SKM-1 treated with dmso at 0.1 percent for 144 hours (cell line): ENCODE data around the gene TLCD3B.
"Not testable (repeated sequence)": the region's sequence is repeated elsewhere in the genome, so short reads cannot be mapped to it uniquely, and the experiment has no call there.

ENCODE experiments used
- DNase-seq: peaks from one replicate; lab custom pipeline; 2025; ENCODE audit not compliant: unreplicated experiment; lab: John Stamatoyannopoulos, UW

TLCD3B gene

DNA sequence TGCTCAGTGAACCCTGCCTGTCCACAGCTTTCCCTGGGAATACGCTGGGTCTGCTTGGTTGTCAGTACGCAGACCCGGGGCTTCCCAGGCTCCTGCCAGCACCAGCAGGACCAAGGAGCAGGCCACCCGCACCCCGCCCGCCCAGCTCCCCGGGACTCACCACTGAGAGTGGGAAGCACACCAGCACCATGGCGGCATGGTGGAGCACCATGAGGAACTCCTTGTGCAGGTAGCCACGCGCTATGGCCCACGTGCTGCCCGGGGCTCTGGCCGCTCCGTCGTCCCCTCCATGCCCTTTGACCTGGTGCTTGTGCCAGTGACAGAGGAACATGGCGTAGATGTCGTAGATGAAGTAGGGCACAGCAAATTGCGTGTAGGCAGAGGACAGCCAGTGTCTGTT lies 4.6 kb downstream of the TLCD3B start:
- no peak for DNase-seq

DNA sequence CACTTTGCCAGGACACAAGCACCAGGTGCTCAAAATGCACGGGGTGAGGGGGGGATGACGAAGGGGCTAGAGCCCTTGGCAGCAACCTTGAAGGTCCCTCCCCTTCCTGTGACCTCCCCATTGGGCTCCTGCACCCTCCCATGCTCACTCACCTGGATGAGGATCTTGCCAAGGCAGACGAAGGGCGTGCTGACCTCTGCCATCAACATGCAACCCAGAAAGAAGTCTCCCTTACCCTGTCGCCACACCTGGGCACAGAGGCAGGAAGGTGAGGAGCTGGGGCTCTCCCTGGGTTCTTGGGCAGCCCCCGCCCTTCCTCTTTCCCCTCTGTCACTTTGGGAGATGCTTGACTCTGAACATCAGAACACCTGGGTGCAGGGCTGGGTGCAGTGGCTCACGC lies 5.5 kb downstream of the TLCD3B start:
- no peak for DNase-seq

- DNase-seq = no peak
Observed at GRCh38 chr16:30025156-30025555, 5.9 kb downstream of the TLCD3B start.

DNA sequence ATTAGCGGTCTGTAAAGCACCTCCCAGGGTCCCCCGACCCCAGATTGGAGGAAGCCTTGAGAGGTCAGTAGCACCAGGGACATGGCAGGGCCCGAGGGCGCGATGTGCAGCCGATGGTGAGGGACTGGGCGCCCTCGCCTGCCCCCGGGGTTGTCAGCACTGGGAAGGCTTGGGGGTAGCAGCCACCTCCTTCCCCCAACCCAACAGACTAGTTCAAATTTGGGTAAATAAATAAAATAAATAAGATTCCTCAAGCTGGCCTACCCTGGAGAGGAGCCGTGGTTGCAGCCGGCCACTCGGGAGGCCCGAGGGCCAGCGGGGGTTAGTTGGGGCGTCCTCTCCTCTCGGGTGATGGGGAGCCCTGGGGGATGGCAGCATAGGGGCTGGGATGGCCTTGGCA lies 6.6 kb downstream of the TLCD3B start:
- no peak for DNase-seq

DNA sequence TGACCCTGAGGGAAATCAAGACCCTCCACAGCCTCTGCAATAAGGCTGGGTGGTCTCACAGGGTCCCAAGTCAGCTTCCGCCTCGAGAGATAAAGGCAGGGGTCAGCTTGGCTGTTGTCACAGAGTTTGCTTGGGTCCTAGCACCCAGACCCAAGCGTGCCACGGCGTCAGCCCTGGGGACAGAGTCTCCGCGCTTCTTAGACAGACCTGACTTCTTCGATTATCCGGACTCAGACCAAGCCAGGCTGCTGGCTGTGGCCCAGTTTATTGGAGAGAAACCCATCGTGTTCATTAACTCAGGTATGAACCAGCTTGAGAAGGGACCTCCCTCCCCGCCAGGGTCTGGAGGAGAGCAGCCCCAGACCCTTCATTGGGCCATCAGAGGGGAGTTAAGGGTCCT lies 7.5 kb downstream of the TLCD3B start:
- no peak for DNase-seq

- no peak for DNase-seq
Observed at GRCh38 chr16:30022887-30023286, 8.2 kb downstream of the TLCD3B start, which contains the start of gene C16orf92. Gene C16orf92 (plus strand): TSS chr16:30023198. CDS start chr16:30023341, 143 bp downstream.

DNA sequence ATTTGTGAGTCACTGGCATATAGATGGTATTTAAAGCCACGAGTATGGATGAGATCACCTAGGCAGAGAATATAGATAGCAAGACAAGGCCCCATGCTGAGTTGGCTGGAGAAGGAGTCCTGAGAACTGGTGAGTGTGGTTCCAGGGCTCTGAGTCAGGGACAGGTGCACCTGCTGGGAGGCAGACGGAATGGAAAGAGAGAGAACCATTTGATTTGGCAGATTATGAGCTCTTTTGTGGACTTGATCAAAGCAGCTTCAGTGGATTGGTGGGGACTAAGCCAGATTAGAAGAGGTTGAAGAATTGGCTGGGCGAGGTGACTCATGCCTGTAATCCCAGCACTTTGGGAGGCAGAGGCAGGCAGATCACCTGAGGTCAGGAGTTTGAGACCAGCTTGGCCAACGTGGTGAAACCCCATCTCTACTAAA lies 12.3 kb downstream of the TLCD3B start:
- no peak for DNase-seq

DNA sequence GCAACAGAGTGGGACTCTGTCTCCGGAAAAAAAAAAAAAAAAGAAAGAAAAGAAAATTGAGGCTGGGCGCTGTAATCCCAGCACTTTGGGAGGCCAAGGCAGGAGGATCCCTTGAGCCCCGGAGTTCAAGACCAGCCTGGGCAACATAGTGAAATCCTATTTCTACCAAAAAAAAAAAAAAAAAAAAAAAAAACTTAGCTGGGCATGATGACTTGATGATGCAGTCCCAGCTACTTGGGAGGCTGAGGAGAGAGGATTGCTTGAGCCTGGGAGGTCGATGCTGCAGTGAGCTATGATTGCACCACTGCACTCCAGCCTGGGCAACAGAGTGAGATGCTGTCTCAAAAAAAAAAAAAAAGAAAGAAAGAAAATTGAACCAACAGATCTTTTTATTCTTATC lies 13.1 kb downstream of the TLCD3B start:
- not testable (repeated sequence) for DNase-seq

DNA sequence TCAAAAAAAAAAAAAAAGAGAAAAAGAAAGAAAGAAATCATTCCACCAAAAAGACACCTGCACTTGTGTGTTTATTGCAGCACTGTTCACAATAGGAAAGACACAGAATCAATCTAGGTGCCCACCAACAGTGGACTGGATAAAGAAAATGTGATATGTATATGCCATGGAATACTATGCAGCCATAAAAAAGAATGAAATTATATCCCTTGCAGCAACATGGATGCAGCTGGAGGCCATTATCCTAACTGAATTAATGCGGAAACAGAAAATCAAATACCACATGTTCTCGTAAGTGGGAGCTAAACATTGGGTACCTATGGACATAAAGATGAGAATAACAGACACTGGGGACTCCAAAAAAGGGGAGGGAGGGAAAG lies 13.8 kb downstream of the TLCD3B start:
- DNase-seq = no peak

GRCh38 chr16:30016555-30017276 lies 14.4 kb downstream of the TLCD3B start:
- DNase-seq = no peak

GRCh38 chr16:30015450-30015849 lies 15.6 kb downstream of the TLCD3B start:
- DNase-seq = not testable (repeated sequence)

DNA sequence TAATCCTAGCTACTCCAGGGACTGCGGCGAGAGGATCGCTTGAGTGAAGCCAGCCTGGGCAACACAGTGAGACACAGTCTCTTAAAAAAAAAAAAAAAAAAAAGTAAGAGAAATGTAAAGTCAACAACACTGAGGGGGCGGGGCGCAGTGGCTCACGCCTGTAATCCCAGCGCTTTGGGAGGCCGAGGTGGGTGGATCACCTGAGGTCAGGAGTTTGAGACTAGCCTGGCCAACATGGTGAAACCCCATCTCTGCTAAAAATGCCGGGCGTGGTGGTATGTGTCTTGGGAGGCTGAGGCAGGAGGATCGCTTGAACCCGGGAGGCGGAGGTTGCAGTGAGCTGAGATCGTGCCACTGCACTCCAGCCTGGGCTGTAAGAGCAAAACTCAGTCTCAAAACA lies 18.5 kb downstream of the TLCD3B start:
- DNase-seq = not testable (repeated sequence)

DNA sequence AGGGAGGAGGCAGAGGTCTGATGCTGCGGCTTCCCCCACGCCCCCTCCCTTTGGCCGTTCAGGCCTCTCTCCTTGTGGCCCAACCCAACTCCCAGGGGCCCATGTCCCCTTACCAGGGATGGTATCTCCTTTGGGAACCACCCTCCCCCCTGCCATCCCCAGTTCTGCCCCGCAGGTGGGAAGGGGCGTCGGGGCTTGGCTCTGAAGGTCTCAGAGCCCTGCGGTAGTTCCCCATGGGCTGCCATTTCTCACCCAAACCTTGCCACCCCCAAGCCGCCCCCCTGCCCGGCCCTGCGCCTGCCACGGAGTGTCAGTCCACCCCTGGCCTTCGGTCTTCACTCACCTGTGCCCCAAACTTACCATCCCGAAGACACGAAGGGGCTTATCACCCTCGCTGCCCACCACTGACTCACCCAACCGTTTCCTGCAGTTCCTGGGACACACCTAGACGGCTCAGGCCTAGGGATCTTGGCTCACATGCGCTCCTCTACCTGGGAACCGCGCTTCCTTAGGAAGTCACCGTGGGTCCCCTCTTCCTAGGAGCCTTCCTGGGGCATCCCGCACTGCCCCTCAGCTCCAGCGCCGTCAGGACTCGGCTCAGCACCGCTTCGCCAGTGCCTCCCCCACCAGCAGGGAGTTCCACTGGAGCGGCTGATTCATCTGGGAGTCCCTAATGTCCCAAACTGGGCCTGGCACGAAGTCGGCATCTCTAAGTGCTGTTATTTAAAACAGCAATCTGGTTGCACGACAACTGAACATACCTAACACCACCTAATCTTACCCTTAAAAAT lies 19.2 kb downstream of the TLCD3B start:
- no peak for DNase-seq

DNA sequence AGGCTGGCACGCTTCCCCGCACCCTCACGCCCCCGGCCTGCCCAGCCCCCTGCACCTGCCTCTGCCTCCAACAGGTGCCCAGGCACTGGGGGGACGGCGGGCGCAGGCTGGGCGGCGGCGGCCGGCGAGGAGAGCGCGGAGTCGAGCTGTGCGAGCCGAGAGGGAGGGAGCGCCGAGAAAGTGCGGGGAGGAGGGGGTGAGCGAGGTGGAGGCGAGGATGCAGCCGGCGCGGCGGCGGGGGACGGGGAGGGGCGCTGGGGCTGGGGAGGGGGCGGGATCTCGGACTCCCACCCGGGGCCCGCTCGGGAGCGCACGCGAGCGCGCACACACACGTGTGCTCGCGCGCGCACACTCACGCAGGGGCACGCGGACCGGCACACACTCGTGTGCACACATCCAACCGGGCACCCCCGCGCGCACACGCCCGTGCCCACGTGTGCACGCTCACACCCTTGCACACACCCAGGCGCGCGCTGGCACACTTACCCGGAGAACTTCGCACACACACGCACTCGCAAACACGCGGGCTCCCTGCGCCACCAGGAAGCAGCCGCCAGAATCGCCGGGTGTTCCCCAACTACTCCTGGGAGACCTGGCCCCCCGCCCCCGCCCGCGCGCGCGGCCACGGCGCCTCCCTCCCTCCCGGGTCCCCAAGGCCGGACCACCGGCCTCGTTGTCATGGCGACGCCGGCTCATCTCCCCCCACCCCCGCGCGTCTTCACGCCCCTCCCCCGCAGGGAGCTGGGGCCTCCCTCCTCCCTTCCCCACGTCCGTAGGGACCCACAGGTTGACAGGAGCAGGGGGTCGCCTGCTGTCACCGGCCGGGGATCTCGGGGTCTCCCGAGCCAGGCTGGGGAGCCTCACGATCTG lies 20.0 kb downstream of the TLCD3B start, which contains the start of gene DOC2A:
TSS of gene DOC2A (minus strand) at position 184 of the 870 bp plus-strand sequence. CDS start 805 bp downstream, outside the sequence.
- no peak for DNase-seq

DNA sequence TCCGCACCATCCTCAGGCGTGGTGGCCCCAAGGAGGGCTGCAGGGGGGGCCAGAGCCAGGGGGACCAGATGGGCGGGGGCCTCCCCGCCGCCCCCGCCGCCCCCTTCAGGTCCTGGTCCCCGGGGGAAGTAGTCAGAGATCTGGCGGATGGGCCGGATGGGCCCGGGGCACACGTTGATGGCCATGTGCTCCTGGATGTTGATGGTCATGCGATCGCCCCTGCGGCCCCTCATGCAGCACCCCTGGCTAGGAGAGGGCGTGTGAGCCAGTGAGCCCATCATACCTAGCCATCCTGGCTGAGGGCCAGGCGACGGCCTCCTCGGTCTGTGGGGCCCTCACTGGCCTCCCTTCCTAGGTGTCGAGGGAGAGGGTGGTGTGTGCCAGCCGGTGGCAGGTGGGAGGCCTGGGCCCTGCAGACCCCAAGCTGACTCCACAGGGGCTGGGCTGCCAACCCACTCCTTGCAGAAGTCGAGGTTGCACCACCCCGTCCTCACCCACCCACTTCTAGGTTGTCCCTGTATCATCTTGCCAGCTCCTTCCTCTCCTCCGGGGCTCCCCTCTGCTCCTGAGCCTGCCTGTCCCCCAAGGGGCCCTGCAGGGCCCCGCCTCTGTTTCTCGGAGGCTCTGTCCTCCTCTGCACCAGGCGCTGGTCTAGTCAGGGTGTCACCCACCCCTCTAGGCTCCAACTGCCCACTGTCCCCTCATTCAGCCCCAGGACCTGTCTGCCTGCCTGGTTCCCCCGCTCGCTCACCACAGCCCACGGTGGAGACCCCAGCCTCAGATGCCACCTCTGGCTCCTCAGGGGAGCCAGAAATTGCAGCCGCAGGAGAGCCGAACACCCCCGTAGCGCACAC lies 20.9 kb downstream of the TLCD3B start:
- DNase-seq = no peak

DNA sequence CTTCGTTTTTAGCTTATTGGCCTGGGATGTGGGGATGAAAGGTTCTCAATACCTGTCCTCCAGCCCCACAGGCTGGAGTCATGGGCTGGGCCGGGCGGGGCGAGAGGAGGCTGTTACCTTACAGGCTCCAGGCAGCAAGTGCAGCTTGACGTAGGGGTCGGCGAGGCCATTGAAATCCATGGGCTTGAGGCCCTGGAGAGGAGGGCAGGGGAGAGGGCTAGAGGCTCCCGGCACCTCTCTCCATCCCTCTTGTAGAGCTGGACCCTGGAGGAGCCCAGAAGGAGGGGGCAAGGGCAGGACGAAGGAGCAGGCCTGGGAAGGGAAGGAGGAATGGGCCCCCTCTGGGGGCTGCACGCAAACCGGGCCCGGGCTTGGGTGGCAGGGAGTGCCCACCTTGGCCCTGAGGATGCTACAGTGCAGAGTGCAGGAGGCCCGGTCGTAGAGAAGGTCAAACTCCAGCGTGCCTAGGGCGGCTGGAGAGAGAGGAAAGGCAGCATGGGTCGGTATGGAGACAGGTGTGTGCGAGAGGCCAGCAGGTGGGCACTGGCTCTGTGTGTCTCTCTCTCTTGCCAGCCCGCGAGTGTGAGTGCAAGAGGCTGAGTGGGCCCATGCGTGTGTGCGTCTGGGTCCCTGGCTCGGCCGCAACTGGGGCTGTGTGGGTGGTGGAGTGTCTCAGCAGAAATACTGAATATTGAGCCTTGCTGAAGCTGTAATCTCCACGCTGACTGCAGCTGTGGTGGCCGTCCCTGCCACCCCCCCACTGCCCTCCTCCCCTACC lies 21.8 kb downstream of the TLCD3B start:
- no peak for DNase-seq

DNA sequence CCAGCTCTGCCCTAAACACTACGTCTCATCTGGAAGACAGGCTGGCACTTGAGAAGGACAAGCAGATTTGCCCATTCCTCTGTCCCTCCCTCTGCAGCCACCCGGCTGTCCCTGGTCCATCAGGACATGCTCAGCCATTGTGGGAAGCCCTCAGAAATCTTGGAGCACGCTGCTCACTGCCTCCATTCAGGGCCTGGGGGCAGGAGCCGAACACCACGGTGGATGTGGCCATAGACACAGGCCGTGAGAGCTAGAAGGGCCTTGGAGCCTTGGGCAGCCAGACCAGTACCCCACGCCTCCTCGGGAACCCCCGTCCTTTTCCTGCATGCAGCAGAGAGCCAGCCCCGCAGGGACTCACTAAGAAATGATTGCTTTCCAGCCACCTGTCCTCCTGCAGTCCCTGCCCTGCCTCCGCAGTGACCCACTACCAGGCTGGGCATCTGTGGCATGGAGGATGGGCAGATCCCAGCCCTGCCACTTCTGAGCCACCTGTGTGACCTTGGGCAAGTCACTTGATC lies 23.6 kb downstream of the TLCD3B start:
- no peak for DNase-seq

- DNase-seq = no peak
Observed at GRCh38 chr16:30006659-30007377, 24.3 kb downstream of the TLCD3B start.

- DNase-seq = no peak
Observed at GRCh38 chr16:30006095-30006473, 25.0 kb downstream of the TLCD3B start.
